ENCODE data around the gene VPS4B. TPM values are rescaled to one million over a fixed set of nuclear protein-coding genes. Genes with fewer than 3 reads are reported as not detected.
A peak's percentile ranks its signal among the peaks of the same experiment; 100 is the strongest.

VPS4B gene
- total and polyA plus RNA-seq, 2 experiments from 2014 or later = 45.5 to 49.2 TPM

- WGBS, 2 experiments (ENCODE audit: low coverage in 1 of 2, low lambda C conversion rate in 2 of 2, missing lambda C conversion rate in 2 of 2) = 21 to 38% methylated on average over 9 of the region's 9 CpGs
- no peaks in the 10 kb centered on the region for H3K79me2 ChIP-seq (ENCODE audit: insufficient read depth)
- H3K4me2 ChIP-seq (ENCODE audit: unreplicated experiment) = no peak overlapping the region
- TF ChIP-seq EZH2 (IDR thresholded peaks at IDR 0.05; ENCODE audit: insufficient read depth, poor library complexity, severe bottlenecking) (no peak), EZH2phosphoT487 (IDR thresholded peaks at IDR 0.05; ENCODE audit: insufficient read depth, low read depth) (no peak)
- peak overlapping the region; percentile 38 for H3K27ac ChIP-seq
- no peaks in the 10 kb centered on the region for H3K36me3 ChIP-seq (ENCODE audit: low read depth)
- peak overlapping the region; percentile 12; the same call in 1 of the 2 replicates for H2AFZ ChIP-seq
- H3K9me3 ChIP-seq (ENCODE audit: low read depth) = no peaks in the 10 kb centered on the region
- no peaks in the 10 kb centered on the region for H3K9me2 ChIP-seq (ENCODE audit: insufficient read depth)
- no peaks in the 10 kb centered on the region for H3K27me3 ChIP-seq (replicated peaks; ENCODE audit: insufficient read depth)
- H3K9ac ChIP-seq = no peak overlapping the region
- in situ Hi-C loops (cut with MboI) = no loop called here
- no peaks in the 10 kb centered on the region for H4K20me1 ChIP-seq (ENCODE audit: insufficient read depth)
- no peak overlapping the region for H3K4me3 ChIP-seq
- H3K4me1 ChIP-seq (ENCODE audit: insufficient read depth) = peaks cover 34% of the 10 kb centered on the region
- H3F3A ChIP-seq (ENCODE audit: insufficient read depth) = 0 out of 2 replicates have a peak, but pooled peaks cover 15% of the 10 kb centered on the region
- DNase-seq = peak; percentile 66
Observed at GRCh38 chr18:63451799-63452660, 29.8 kb upstream of the VPS4B start.

DNA sequence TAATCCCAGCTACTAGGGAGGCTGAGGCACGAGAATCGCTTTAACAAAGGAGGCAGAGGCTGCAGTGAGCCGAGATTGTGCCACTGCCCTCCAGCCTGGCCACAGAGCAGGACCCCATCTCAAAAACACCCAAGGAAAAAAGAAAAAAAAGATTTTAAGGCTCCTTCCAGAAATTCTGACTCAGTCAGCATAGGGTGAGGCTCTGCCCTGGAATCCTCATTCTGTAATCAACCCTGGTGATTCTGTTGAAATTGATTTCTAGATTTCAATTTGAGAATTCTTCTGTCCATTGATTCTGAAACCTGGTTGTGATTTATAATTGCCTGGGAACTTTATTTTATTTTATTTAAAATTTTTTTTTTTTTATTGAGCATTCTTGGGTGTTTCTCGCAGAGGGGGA is 27.1 kb upstream of the VPS4B start:
- peaks cover 40% of the 10 kb centered on the region for H3K4me1 ChIP-seq (ENCODE audit: insufficient read depth)
- H3K9ac ChIP-seq = no peak overlapping the region
- no peak overlapping the region for H3K4me3 ChIP-seq
- H2AFZ ChIP-seq = peak overlapping the region; percentile 65
- no peaks in the 10 kb centered on the region for H3K36me3 ChIP-seq (ENCODE audit: low read depth)
- peaks cover 15% of the 10 kb centered on the region; the same call in 1 of the 2 replicates for H3F3A ChIP-seq (ENCODE audit: insufficient read depth)
- WGBS, 2 experiments (ENCODE audit: low coverage in 1 of 2, low lambda C conversion rate in 2 of 2, missing lambda C conversion rate in 2 of 2) = 59 to 61% methylated on average over 4 of the region's 4 CpGs
- TF ChIP-seq EZH2 (IDR thresholded peaks at IDR 0.05; ENCODE audit: insufficient read depth, poor library complexity, severe bottlenecking) (no peak), EZH2phosphoT487 (IDR thresholded peaks at IDR 0.05; ENCODE audit: insufficient read depth, low read depth) (no peak)
- H3K9me2 ChIP-seq (ENCODE audit: insufficient read depth) = no peaks in the 10 kb centered on the region
- H3K4me2 ChIP-seq (ENCODE audit: unreplicated experiment) = peak overlapping the region; percentile 14
- H3K79me2 ChIP-seq (ENCODE audit: insufficient read depth) = no peaks in the 10 kb centered on the region
- in situ Hi-C loops (cut with MboI) = no loop called here
- no peak overlapping the region for H3K27ac ChIP-seq
- H3K9me3 ChIP-seq (ENCODE audit: low read depth) = no peaks in the 10 kb centered on the region
- no peaks in the 10 kb centered on the region for H4K20me1 ChIP-seq (ENCODE audit: insufficient read depth)
- no peaks in the 10 kb centered on the region for H3K27me3 ChIP-seq (replicated peaks; ENCODE audit: insufficient read depth)
- peak; percentile 52 for DNase-seq

- no peaks in the 10 kb centered on the region for H3K79me2 ChIP-seq (ENCODE audit: insufficient read depth)
- no peak overlapping the region for H3K4me2 ChIP-seq (ENCODE audit: unreplicated experiment)
- H3K36me3 ChIP-seq (ENCODE audit: low read depth) = no peaks in the 10 kb centered on the region
- H3F3A ChIP-seq (ENCODE audit: insufficient read depth) = peaks cover 7% of the 10 kb centered on the region; the same call in 1 of the 2 replicates
- DNase-seq = no peak
- no peak overlapping the region for H2AFZ ChIP-seq
- TF ChIP-seq EZH2phosphoT487 (IDR thresholded peaks at IDR 0.05; ENCODE audit: insufficient read depth, low read depth) = no peak
- no peak for TF ChIP-seq EZH2 (IDR thresholded peaks at IDR 0.05; ENCODE audit: insufficient read depth, poor library complexity, severe bottlenecking)
- in situ Hi-C loops (cut with MboI) = no loop called here
- H4K20me1 ChIP-seq (ENCODE audit: insufficient read depth) = no peaks in the 10 kb centered on the region
- H3K9me2 ChIP-seq (ENCODE audit: insufficient read depth) = no peaks in the 10 kb centered on the region
- no peak overlapping the region for H3K27ac ChIP-seq
- no peak overlapping the region for H3K9ac ChIP-seq
- no peak overlapping the region for H3K4me3 ChIP-seq
- WGBS, 2 experiments (ENCODE audit: low coverage in 1 of 2, low lambda C conversion rate in 2 of 2, missing lambda C conversion rate in 2 of 2) = 94 to 95% methylated on average over 5 of the region's 5 CpGs
- no peaks in the 10 kb centered on the region for H3K9me3 ChIP-seq (ENCODE audit: low read depth)
- H3K27me3 ChIP-seq (replicated peaks; ENCODE audit: insufficient read depth) = no peaks in the 10 kb centered on the region
- H3K4me1 ChIP-seq (ENCODE audit: insufficient read depth) = peaks cover 33% of the 10 kb centered on the region
Observed at GRCh38 chr18:63447066-63447465, 24.8 kb upstream of the VPS4B start.

GRCh38 chr18:63446266-63446665 is 24.0 kb upstream of the VPS4B start:
- Histone ChIP-seq H3K4me2 (ENCODE audit: unreplicated experiment) (no peak overlapping the region), H3K9me2 (ENCODE audit: insufficient read depth) (no peaks in the 10 kb centered on the region), H3K9ac (no peak overlapping the region), H4K20me1 (ENCODE audit: insufficient read depth) (no peaks in the 10 kb centered on the region), H3K4me1 (ENCODE audit: insufficient read depth) (peaks cover 26% of the 10 kb centered on the region), H3F3A (ENCODE audit: insufficient read depth) (peaks cover 7% of the 10 kb centered on the region; the same call in 1 of the 2 replicates), H2AFZ (no peak overlapping the region), H3K9me3 (ENCODE audit: low read depth) (no peaks in the 10 kb centered on the region), H3K36me3 (ENCODE audit: low read depth) (no peaks in the 10 kb centered on the region), H3K79me2 (ENCODE audit: insufficient read depth) (no peaks in the 10 kb centered on the region), H3K27ac (no peak overlapping the region), H3K4me3 (no peak overlapping the region), H3K27me3 (replicated peaks; ENCODE audit: insufficient read depth) (no peaks in the 10 kb centered on the region)
- WGBS, 2 experiments (ENCODE audit: low coverage in 1 of 2, low lambda C conversion rate in 2 of 2, missing lambda C conversion rate in 2 of 2) = 95 to 100% methylated on average over 3 of the region's 3 CpGs
- in situ Hi-C loops (cut with MboI) = no loop called here
- DNase-seq = no peak
- TF ChIP-seq EZH2phosphoT487 (IDR thresholded peaks at IDR 0.05; ENCODE audit: insufficient read depth, low read depth) = no peak
- no peak for TF ChIP-seq EZH2 (IDR thresholded peaks at IDR 0.05; ENCODE audit: insufficient read depth, poor library complexity, severe bottlenecking)
